ENCODE measurements around the gene ST6GAL1.
"Not testable (repeated sequence)": the region's sequence is repeated elsewhere in the genome, so short reads cannot be mapped to it uniquely, and the experiment has no call there.

The ST6GAL1 gene

GRCh38 chr3:187044206-187044605 lies 113.9 kb downstream of the ST6GAL1 start:
- peaks cover 18% of the 10 kb centered on the region; the same call in 1 of the 2 replicates for H3K36me3 ChIP-seq (ENCODE audit: control insufficient read depth, insufficient read depth, low read length)
- no peak overlapping the region for H3K4me3 ChIP-seq (ENCODE audit: low read length)
- no peaks in the 10 kb centered on the region; the same call in 1 of the 2 replicates for H3K27me3 ChIP-seq (ENCODE audit: control insufficient read depth, insufficient read depth, low read length)
- H3K27ac ChIP-seq (ENCODE audit: low read length) = no peak overlapping the region
- H3K9me3 ChIP-seq (ENCODE audit: control insufficient read depth, insufficient read depth, low read length) = no peaks in the 10 kb centered on the region
- no peak for DNase-seq (ENCODE audit: low read depth, low spot score)
- no peaks in the 10 kb centered on the region for H3K4me1 ChIP-seq (ENCODE audit: control insufficient read depth, insufficient read depth, low read length)
- no CpG with 5 or more reads among the region's 3 CpGs for WGBS (ENCODE audit: insufficient coverage, insufficient read length)

DNA sequence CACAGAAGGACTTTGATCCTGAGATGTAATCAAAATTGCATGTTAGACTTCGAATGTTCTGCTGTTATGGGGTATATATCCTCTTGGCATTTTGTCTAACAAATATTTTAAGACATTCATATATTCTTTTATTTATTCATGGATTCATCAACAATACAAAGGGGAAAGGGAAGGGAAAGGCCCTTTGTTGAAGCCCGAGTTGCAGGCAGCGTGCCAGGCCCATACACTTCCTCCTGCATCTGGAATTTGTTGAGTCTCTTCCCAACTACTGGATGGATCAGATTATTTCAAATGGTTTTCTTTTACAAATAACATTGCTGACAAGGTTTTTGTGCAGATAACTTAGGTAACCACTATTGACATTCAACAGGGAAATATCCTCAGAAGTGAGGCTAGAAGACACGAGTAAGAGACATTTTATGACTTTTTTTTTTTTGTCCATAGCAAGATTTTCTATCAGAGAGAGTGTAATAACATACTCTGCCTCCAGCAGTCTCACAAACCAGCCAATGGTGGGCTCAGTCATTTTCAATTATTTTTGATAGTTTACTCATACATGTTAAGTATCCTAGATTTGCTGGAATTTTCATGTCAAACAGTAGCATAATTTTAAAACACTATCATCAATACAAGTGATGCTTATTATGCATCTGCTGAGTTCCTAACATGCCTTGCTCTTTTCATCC lies 114.7 kb downstream of the ST6GAL1 start:
- H3K4me1 ChIP-seq (ENCODE audit: control insufficient read depth, insufficient read depth, low read length) = no peaks in the 10 kb centered on the region
- H3K36me3 ChIP-seq (ENCODE audit: control insufficient read depth, insufficient read depth, low read length) = peaks cover 12% of the 10 kb centered on the region; the same call in 1 of the 2 replicates
- no peak overlapping the region for H3K27ac ChIP-seq (ENCODE audit: low read length)
- no peaks in the 10 kb centered on the region; the same call in 1 of the 2 replicates for H3K27me3 ChIP-seq (ENCODE audit: control insufficient read depth, insufficient read depth, low read length)
- no peak overlapping the region for H3K4me3 ChIP-seq (ENCODE audit: low read length)
- H3K9me3 ChIP-seq (ENCODE audit: control insufficient read depth, insufficient read depth, low read length) = no peaks in the 10 kb centered on the region
- no peak for DNase-seq (ENCODE audit: low read depth, low spot score)
- no CpG with 5 or more reads among the region's 4 CpGs for WGBS (ENCODE audit: insufficient coverage, insufficient read length)

DNA sequence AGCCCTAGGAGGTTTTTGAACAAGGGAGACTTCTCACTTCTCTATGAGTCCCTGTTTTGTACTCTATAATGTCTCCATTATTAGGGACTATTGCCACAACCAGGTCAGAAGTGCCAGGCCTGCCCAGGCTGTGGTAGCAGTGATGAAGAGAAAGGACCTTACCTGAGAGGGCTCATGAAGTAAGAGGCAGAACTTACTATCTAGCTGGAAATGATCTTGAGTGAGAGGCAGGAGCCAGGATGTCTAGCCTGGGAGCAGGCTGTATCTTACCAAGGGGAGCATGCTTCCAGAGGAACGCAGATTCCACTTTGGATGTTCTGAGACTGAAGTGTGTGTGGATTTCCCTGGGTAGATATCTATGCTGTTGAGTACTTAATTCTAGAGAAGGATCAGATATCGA lies 115.7 kb downstream of the ST6GAL1 start:
- H3K9me3 ChIP-seq (ENCODE audit: control insufficient read depth, insufficient read depth, low read length) = no peaks in the 10 kb centered on the region
- no peaks in the 10 kb centered on the region; the same call in 1 of the 2 replicates for H3K27me3 ChIP-seq (ENCODE audit: control insufficient read depth, insufficient read depth, low read length)
- peaks cover 14% of the 10 kb centered on the region; the same call in 1 of the 2 replicates for H3K36me3 ChIP-seq (ENCODE audit: control insufficient read depth, insufficient read depth, low read length)
- H3K4me3 ChIP-seq (ENCODE audit: low read length) = no peak overlapping the region
- no peaks in the 10 kb centered on the region for H3K4me1 ChIP-seq (ENCODE audit: control insufficient read depth, insufficient read depth, low read length)
- no peak for DNase-seq (ENCODE audit: low read depth, low spot score)
- H3K27ac ChIP-seq (ENCODE audit: low read length) = no peak overlapping the region
- no CpG with 5 or more reads among the region's 2 CpGs for WGBS (ENCODE audit: insufficient coverage, insufficient read length)

GRCh38 chr3:187049462-187050101 lies 119.3 kb downstream of the ST6GAL1 start:
- H3K4me1 ChIP-seq (ENCODE audit: control insufficient read depth, insufficient read depth, low read length) = no peaks in the 10 kb centered on the region
- no peak overlapping the region for H3K4me3 ChIP-seq (ENCODE audit: low read length)
- DNase-seq (ENCODE audit: low read depth, low spot score) = no peak
- H3K9me3 ChIP-seq (ENCODE audit: control insufficient read depth, insufficient read depth, low read length) = no peaks in the 10 kb centered on the region
- no peaks in the 10 kb centered on the region for H3K27me3 ChIP-seq (ENCODE audit: control insufficient read depth, insufficient read depth, low read length)
- WGBS (ENCODE audit: insufficient coverage, insufficient read length) = no CpG with 5 or more reads among the region's 5 CpGs
- H3K27ac ChIP-seq (ENCODE audit: low read length) = no peak overlapping the region
- peaks cover 11% of the 10 kb centered on the region; the same call in 1 of the 2 replicates for H3K36me3 ChIP-seq (ENCODE audit: control insufficient read depth, insufficient read depth, low read length)

DNA sequence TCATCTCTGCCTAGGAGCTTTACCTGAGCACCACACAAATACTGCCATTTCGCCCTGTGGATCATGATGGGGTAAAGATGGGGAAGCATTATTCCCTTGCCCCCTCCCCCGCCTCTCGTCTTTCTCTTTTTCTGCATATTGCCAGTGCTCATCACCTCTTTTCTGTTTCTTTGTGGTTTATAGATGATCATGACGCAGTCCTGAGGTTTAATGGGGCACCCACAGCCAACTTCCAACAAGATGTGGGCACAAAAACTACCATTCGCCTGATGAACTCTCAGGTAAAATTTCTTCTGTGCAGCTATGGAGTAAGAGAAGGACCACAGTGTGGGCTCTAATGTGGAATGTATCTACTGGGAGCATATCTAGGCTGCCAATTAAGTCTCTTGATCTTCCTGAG lies 120.7 kb downstream of the ST6GAL1 start:
- H3K36me3 ChIP-seq (ENCODE audit: control insufficient read depth, insufficient read depth, low read length) = peaks cover 11% of the 10 kb centered on the region; the same call in 1 of the 2 replicates
- H3K27me3 ChIP-seq (ENCODE audit: control insufficient read depth, insufficient read depth, low read length) = no peaks in the 10 kb centered on the region
- no peak overlapping the region for H3K27ac ChIP-seq (ENCODE audit: low read length)
- DNase-seq (ENCODE audit: low read depth, low spot score) = no peak
- no peaks in the 10 kb centered on the region for H3K4me1 ChIP-seq (ENCODE audit: control insufficient read depth, insufficient read depth, low read length)
- WGBS (ENCODE audit: insufficient coverage, insufficient read length) = no CpG with 5 or more reads among the region's 5 CpGs
- H3K4me3 ChIP-seq (ENCODE audit: low read length) = no peak overlapping the region
- H3K9me3 ChIP-seq (ENCODE audit: control insufficient read depth, insufficient read depth, low read length) = no peaks in the 10 kb centered on the region

- Histone ChIP-seq H3K36me3 (ENCODE audit: control insufficient read depth, insufficient read depth, low read length) (peaks cover 11% of the 10 kb centered on the region; the same call in 1 of the 2 replicates), H3K27ac (ENCODE audit: low read length) (no peak overlapping the region), H3K27me3 (ENCODE audit: control insufficient read depth, insufficient read depth, low read length) (no peaks in the 10 kb centered on the region), H3K9me3 (ENCODE audit: control insufficient read depth, insufficient read depth, low read length) (no peaks in the 10 kb centered on the region), H3K4me3 (ENCODE audit: low read length) (no peak overlapping the region), H3K4me1 (ENCODE audit: control insufficient read depth, insufficient read depth, low read length) (no peaks in the 10 kb centered on the region)
- DNase-seq (ENCODE audit: low read depth, low spot score) = no peak
- no CpG with 5 or more reads among the region's 3 CpGs for WGBS (ENCODE audit: insufficient coverage, insufficient read length)
These were observed 121.5 kb downstream of the ST6GAL1 start for GRCh38 chr3:187051724-187052366.

- H3K27ac ChIP-seq (ENCODE audit: low read length); DNase-seq (ENCODE audit: low read depth, low spot score); H3K27me3 ChIP-seq (ENCODE audit: control insufficient read depth, insufficient read depth, low read length); H3K9me3 ChIP-seq (ENCODE audit: control insufficient read depth, insufficient read depth, low read length); H3K4me3 ChIP-seq (ENCODE audit: low read length); H3K4me1 ChIP-seq (ENCODE audit: control insufficient read depth, insufficient read depth, low read length): not testable (repeated sequence)
- peaks cover 12% of the 10 kb centered on the region; the same call in 1 of the 2 replicates for H3K36me3 ChIP-seq (ENCODE audit: control insufficient read depth, insufficient read depth, low read length)
- no CpG with 5 or more reads among the region's 2 CpGs for WGBS (ENCODE audit: insufficient coverage, insufficient read length)
These were observed 122.1 kb downstream of the ST6GAL1 start for GRCh38 chr3:187052427-187052826.

- H3K27ac ChIP-seq (ENCODE audit: low read length); H3K4me1 ChIP-seq (ENCODE audit: control insufficient read depth, insufficient read depth, low read length); H3K4me3 ChIP-seq (ENCODE audit: low read length); DNase-seq (ENCODE audit: low read depth, low spot score); H3K27me3 ChIP-seq (ENCODE audit: control insufficient read depth, insufficient read depth, low read length); H3K9me3 ChIP-seq (ENCODE audit: control insufficient read depth, insufficient read depth, low read length): not testable (repeated sequence)
- peaks cover 14% of the 10 kb centered on the region; the same call in 1 of the 2 replicates for H3K36me3 ChIP-seq (ENCODE audit: control insufficient read depth, insufficient read depth, low read length)
- no CpG with 5 or more reads among the region's 2 CpGs for WGBS (ENCODE audit: insufficient coverage, insufficient read length)
These were observed 124.1 kb downstream of the ST6GAL1 start for GRCh38 chr3:187054433-187054832.

DNA sequence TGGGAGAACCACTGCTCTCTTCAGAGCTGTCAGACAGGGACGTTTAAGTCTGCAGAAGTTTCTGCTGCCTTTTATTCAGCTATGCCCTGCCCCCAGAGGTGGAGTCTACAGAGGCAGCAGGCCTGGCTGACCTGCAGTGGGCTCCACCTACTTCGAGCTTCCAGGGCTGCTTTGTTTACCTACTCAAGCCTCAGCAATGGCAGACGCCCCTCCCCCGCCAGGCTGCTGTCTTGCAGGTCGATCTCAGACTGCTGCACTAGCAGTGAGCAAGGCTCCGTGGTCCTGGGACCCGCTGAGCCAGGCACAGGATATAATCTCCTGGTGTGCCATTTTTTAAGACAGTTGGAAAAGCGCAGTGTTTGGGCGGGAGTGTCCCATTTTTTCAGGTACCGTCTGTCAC lies 127.5 kb downstream of the ST6GAL1 start:
- H3K4me1 ChIP-seq (ENCODE audit: control insufficient read depth, insufficient read depth, low read length); H3K36me3 ChIP-seq (ENCODE audit: control insufficient read depth, insufficient read depth, low read length); DNase-seq (ENCODE audit: low read depth, low spot score); H3K27ac ChIP-seq (ENCODE audit: low read length); H3K9me3 ChIP-seq (ENCODE audit: control insufficient read depth, insufficient read depth, low read length); H3K27me3 ChIP-seq (ENCODE audit: control insufficient read depth, insufficient read depth, low read length); H3K4me3 ChIP-seq (ENCODE audit: low read length): not testable (repeated sequence)
- WGBS (ENCODE audit: insufficient coverage, insufficient read length) = no CpG with 5 or more reads among the region's 10 CpGs

- Histone ChIP-seq H3K9me3 (ENCODE audit: control insufficient read depth, insufficient read depth, low read length) (peaks cover 3% of the 10 kb centered on the region), H3K27me3 (ENCODE audit: control insufficient read depth, insufficient read depth, low read length) (no peaks in the 10 kb centered on the region), H3K4me3 (ENCODE audit: low read length) (no peak overlapping the region), H3K36me3 (ENCODE audit: control insufficient read depth, insufficient read depth, low read length) (peaks cover 7% of the 10 kb centered on the region; the same call in 1 of the 2 replicates), H3K4me1 (ENCODE audit: control insufficient read depth, insufficient read depth, low read length) (no peaks in the 10 kb centered on the region), H3K27ac (ENCODE audit: low read length) (no peak overlapping the region)
- no CpG with 5 or more reads among the region's 3 CpGs for WGBS (ENCODE audit: insufficient coverage, insufficient read length)
- DNase-seq (ENCODE audit: low read depth, low spot score) = no peak
These were observed 131.4 kb downstream of the ST6GAL1 start for GRCh38 chr3:187061748-187062147.
